GM21786 (cell line): ENCODE data around the gene RTP5.
"Not testable (repeated sequence)": the region's sequence is repeated elsewhere in the genome, so short reads cannot be mapped to it uniquely, and the experiment has no call there.

Experiments
- ATAC-seq: cut with Tn5 transposase; IDR thresholded peaks from one replicate; pipeline ENCODE4 v1.9.1; 2021; ENCODE audit not compliant: unreplicated experiment

RTP5 gene

DNA sequence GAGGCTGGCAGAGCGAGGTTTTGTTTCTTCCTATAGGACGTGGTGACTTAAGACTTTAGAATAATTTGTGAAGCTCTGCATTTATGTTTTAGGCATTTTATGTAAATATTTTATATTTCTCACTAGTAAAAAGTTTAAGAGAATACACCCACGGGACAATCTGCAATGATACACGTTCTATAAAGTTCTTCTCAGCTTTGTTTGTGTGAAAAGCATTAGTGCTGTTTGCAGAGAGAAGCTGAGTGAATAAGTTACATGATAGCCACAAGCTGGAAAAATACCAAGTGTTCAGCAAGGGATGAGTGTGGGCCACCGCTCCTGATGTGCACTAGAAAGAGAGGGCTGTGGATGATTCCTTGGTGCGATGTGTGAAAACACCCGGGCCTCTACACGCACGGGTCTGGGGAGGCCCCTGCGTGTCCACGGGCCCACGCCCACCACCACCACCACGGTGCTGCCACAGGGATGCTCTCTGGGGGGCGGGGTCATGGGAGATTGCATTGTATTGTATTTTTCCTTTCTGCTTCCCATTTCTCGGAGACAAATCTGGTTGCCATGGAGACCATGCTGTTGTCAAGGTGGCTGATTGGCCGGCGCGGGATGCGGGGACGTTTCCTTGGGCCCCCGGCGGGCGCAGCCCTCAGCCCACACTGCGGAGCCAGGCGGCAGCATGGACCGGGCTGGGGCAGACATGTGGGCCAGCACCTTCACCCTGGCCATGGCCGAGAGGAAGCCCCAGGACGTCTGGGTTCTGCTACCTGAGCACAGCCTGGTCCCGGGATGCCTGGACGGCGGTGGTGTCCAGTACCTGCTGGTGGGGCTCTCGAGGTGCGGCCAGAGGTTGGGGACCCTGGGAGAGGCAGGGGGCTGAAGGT, at the start of gene RTP5:
TSS of gene RTP5 (plus strand) at position 643 of the 875 bp plus-strand sequence. CDS start at position 671, 28 bp downstream.
- no peak for ATAC-seq

DNA sequence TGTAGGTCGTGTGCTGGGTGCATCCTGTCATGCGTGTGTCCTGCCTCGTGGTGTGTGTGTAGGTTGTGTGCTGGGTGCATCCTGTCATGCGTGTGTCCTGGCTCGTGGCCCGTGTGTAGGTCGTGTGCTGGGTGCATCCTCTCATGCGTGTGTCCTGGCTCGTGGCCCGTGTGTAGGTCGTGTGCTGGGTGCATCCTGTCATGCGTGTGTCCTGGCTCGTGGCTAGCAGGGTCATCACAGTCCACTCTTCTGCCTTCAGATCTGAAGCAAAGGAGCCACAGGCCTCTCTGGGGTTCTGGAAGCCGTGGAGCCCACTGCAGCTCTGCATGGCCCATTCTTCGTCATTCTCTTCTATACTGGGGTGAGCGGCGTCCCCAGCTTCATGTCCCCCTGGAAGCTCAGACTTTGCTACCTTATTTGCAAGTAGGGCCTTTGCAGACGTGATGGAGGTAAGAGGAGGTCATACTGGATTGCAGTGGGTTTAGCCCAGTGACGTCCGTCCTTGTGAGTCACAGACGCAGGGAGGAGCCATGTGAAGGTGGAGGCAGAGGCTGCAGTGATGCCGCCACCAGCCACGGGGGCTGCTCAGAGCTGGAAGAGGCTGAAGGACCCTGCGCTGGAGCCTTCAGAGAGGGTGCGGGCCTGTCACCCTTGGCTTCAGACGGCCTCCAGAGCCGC, 49.4 kb upstream of the RTP5 start:
- not testable (repeated sequence) for ATAC-seq

DNA sequence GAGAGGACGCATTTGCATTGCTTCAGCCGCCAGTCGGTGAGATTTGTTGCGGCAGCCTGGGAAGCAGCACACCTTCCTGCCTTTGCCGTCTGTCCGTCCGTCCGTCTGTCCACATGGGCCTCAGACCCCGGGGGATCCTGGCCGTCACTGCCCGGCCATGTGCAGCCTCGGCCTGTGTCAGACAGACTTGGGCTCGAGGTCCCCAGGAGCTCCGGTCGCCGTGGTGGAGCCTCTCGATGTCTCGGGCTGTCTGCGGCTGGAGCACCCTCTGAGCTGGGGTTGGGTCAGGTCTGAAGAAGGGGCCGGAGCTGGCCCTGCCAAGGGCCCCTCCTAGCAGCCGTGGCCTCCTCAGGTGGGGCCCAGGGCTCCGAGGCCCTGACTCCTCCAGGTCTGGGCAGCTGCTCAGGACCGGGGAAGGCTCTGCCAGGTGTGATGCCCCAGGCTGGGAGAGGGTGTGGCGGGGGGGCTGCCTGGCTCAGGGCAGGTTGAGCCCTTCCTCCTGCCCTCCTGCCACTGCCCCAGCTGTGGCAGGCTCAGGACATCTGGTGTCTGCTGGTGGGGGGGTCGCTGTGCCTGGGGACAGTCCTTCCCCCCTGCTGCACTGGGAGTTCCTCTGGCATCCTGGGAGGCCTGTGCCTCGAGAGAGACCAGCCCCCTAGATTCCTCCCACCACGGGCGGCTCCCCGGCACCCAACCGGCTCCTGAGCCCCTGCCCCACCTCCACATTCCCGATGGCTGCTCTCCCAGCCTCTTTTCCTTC, 48.7 kb upstream of the RTP5 start:
- no peak for ATAC-seq

DNA sequence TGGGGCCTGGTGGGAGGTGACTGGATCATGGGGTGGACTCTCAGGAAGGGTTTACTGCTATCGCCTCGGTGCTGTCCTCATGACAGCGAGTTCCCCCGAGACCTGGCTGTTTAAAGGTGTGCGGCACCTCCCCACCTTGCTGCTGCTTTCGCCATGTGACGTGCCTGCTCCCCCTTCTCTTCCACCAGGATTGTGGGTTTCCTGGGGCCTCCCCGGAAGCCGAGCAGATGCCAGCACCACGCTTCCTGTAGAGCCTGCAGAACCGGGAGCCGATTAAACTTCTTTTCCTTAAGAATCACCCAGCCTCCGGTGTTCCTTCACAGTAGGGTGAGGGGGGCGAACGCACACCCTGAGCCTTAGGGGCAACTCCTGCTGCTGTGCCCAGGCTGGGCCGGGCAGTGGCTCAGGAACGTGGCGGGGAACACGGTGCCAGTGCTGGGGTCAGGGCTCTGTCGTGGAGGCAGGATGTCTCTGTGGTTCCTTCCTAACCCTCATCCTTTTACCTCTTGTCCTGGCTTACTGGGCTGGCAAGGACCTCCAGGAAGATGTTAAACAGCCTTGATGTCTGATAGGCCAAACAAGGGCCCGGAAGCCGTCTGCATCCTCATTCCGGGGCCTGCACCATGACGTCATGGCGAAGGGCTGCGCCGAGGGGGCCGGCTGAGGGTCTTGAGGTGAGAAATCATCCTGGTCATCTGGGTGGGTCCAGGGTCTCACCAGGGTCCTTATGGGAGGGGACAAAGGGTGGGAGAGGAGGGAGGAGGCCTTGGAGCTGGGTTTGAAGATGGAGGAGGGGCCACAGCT, 47.9 kb upstream of the RTP5 start:
- no peak for ATAC-seq

DNA sequence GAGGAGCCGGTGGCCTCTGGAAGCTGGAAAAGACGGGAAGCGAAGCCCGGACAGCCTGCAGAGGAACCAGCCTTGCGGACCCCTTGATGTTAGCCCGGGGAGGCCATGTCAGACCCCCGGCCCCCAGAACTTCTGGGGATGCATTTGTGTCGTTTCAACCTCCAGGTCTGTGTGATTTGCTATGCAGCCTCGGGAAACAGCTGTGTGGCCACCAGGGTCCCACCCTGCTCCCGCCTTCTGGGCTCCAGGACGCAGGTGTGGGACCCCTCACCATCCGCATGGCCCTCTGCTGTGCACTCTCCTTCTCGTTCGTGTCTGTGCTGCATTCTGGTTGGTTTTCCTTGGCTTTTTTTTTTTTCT, 47.3 kb upstream of the RTP5 start:
- no peak for ATAC-seq

DNA sequence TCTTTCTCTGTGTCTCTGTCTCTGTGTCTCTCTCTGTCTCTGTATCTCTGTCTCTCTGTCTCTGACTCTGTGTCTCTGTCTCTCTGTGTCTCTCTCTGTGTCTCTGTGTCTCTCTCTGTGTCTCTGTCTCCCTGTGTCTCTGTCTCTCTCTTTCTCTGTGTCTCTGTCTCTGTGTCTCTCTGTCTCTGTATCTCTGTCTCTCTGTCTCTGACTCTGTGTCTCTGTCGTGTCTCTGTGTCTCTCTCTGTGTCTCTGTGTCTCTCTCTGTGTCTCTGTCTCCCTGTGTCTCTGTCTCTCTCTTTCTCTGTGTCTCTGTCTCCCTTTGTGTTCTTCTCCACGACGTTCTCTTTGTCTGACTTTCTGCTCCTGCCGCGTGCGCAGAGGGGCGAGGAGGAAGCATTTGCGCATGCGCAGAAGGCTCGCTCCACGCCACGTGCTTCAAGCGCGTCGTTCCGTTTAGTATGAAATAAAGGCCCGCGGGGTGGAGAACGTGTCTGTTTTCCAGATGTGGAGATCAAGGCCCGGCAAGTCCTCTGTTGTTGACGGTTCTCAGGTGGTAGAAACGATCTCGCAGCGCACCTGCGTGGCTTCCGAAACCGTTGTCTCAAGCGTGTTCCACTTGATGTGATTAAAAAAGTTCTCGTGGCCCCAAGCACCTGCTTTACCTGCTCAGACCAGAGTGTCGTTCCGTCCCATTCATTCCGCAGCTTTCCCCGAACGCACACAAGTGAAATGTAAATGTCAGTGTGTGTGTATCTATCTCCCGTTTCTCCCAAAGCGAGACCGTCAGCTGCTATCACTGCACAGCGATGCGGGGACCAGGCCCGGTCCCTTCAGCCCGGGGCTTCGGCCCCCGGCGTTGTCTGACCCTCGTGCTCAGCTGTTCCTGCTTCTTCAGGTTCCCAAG, 45.7 kb upstream of the RTP5 start:
- not testable (repeated sequence) for ATAC-seq

DNA sequence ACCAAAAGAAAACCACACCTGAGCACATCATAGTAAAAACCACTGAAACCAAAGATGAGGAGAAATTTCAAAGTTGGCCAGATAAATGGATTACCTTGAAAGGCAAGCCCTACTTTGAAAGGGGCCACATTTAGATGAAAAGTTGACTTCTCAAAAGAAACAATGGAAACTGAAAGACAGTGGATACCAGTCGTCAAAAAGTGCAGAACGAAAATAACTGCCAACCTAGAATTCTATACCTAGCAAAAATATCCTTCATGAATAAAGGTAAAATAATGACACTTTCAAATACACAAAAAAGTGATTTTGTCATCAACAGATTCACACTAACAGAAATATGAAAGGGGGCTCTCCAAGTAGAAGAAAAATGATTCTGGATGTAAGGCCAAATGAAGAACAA, 42.1 kb upstream of the RTP5 start:
- no peak for ATAC-seq

DNA sequence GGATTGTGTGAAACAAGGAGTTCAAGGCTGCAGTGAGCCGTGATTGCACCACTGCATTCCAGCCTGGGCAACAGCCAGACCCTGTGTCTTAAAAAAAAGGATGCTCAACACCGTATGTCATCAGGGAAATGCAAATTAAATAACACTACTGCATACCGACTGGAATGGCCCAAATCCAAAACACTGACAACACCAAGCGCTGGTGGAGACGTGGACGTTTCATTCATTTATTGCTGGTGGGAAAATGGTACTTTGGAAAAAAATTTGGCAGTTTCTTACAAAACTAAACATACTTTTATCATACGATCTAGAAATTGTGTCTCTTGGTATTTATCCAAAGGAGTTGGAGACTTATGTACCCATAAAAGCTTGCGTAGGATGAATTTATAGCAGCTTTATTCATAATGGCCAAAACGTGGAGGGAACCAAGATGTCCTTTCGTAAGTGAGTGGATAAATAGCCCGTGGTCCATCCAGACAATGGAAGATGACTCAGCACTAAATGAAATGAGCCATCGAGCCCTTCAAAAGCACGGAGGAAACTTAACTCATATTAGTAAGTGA, 36.3 kb upstream of the RTP5 start:
- no peak for ATAC-seq

DNA sequence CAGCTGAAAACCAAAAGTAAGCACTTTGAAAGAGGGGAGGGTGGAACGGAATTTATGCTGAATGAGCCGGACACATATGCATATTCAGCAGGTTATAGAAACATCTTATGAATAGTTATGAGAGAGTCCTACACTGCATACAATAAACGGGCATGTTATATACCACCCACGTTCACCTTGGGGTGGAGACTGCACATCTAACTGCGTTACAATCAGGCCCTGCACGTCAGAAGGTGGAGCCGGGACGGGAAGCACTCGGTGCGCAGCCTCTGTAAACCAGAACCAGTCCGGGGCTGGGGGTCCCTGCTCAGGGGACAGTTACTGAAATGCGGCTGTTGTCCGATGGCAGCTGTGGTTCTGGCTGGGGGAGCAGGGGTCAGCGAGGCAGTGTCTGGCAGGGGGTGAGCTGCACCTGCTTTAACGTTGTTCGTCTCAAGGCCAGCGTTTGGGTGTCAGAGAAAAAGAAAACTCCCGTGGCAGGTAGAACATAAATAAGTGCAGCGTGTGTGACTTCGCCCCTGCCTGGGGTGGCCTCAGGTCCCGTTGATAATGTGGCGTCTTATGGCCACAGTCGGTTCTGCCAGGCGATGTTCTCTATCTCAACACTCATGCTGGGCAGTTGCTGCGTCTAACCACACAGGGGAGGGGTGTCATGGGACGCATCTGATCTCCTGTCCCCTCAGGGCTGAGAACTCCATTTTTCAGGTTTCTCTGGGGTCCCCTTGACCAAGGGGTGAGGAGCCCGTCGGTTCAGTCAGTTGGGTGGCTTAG, 35.6 kb upstream of the RTP5 start:
- ATAC-seq, result not testable (repeated sequence)

DNA sequence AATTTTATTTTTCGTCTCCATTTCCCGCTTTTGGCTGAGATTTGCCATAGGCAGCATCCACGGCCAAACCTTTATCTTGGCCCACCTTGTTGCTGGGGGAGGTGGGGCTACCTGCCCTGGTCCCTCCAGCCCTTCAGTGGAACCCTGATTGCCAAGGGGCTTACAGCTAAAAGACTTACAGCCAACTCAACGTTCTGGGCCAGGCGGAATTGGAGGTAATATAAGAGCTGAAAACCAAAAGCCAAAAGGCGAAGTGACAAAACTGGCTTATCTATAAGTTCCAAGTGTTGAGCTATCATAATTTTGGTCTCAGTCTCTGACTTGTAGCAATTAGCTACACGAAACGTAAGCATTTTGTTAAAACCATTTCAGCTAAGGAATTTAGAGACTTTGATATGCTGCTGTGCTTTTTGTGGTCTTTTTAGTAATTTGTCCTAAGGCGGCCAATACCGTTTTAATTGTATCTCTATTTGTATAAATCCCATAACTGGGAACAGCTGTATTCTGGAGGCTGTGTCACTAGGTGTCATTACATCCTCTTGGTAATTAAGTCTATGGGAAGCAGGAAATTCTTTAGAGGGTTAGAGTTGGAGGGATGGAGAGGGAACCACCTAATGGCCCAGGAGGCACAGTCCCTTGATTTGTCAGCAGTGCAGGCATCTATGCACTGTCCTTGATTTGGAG, 34.9 kb upstream of the RTP5 start:
- ATAC-seq, result no peak

DNA sequence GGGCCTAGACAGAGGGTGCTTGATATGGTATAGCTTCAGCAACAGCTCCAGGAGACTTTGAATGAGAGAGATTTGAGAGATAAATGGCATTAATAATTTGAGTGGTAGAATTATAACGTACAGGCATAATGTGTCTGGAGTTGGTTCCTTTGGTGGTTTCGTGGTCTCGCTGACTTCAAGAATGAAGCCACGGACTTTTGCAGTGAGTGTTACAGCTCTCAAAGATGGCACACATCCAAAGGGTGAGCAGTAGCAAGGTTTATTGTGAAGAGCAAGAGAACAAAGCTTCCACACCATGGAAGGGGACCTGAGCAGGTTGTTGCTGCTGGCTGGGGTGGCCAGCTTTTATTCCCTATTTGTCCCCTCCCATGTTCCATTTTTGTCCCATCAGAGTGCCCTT, 33.9 kb upstream of the RTP5 start:
- no peak for ATAC-seq

DNA sequence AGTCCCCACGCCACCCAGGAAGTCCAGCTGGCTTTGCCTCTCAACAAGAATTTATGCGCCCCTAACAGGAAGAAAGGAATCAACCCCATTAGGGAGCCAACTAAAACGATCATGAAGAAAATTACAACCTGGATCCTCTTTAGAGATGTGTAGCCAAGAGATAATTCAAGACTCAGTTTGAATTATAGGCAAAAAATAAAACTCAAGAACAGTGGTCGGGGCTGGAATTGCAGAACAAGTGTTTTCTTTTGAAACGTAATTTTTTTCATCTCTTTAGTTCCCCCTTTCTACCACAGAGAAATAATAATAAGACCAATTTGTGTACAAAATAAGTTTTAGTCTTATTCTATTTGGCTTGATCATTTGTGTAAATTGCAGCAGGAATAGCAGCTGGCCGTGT, 33.2 kb upstream of the RTP5 start:
- no peak for ATAC-seq

DNA sequence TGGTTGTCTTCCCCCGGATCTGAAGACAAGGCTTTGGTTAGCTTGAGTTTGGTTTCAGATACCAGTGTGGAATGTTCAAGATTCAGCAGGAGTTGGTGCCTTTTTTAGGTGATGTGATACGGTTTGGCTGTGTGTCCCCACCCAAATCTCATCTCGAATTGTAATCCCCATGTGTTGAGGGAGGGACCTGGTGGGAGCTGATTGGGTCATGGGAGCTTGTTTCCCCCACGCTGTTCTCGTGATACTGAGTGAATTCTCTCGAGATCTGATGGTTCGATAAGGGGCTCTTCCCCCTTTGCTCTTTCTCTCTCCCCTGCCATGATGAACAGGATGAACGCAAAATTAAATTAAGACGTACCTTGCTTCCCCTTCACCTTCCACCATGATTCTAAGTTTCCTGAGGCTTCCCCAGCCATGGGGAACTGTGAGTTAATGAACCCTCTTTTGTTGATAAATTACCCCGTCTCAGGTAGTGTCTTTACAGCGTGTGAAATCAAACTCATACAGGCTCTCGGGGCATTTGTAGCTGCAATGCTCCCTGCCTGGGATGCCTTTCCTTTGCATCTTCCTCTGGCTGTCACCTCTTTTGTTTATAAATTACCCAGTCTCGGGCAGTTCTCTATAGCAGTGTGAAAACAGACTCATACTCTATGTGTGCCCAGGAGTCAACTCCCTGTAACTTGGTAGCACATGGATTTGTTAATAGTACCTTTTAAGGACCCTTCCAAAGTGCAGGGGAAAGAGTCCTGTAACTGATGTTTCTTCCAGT, 32.1 kb upstream of the RTP5 start:
- no peak for ATAC-seq

DNA sequence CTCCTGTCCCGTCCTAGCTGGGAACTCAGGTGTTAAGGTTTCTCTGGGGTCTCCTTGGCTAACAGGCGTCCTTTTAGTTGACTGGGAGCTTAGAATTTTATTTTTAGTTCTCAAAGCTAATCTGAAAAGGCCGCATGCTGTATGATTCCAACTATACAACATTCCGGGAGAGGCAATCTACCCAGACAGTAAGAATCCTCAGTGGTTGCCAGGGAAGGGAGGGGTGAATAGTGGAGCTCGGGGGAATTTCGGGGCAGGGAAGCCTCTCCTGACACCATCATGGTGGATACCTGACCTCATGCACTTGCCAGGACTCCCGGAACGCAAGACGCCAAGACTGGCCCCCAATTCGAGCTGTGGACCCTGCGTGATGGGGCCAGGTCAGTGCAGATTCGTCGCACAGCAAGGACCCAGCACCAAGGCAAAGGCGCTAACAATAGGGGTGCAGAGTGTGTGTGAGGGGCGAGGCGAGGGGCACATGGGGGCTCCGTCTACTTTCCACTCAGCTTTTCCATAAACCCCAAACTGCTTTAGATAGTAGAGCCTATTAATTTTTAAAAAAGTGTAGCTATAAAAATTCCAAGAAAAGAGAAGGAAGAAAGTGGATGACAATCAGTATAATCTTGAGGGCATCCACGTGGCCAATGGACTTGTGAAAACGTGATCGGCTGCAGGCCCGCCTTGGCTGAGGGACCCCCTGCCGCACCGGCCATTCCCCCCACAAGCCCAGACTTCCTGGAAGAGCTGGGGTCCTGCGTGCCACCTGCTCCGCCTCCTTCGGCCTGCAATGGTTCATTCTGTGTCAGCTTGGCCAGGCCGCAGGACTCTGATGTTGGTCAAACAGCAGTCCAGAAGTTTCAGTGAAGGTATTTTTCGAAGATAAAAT, 28.1 kb upstream of the RTP5 start:
- ATAC-seq, result no peak

DNA sequence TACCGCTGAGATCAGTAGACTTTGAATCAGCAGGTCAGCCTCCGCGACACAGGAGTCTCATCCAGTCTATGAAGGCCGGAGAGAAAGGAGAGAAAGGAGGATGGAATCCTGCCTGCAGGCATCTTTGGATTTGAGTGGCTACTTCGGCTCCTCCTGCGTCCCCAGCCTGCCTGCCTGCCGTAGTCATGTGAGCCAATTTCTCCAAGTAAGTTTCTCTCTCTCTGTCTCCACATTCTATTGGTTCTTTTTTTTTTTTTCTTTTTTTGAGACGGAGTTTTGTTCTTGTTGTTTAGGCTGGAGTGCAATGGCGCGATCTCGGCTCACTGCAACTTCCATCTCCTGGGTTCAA, 27.5 kb upstream of the RTP5 start:
- no peak for ATAC-seq

DNA sequence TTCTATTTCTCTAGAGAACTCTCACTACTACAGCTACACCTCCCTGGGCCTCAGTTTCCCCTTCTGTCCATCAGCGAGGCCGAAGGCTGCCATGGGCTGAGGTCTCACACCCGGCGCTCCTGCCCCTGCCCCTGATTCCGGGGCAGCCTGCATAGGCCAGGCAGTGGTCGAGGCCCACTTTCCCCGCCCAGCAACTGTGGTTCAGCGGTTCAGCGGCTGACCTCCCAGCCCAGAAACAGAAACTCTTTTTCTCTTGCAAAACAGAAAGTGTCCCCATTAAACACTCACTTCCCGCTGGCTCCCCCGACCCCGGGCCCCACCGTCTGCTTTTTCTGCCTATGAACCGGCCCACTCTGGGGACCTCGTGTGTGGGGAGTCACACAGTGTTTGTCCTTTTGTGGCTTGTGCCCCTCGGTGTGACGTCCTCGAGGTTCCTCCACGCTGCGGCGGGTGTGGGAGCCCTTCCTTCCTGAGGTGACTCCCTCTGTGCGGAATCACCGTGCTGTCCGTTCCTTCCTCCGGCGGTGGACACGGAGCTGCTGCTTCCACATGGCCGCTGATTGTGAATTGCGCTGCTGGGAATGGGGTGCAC, 26.8 kb upstream of the RTP5 start:
- ATAC-seq, result peak; percentile 69
